Tibial artery (tissue), 4 donors: ENCODE results near the gene MIS18BP1.

Experiments
- DNase-seq, 2 donors: peaks; one replicate each; pipeline ENCODE4 v3.0.0-alpha.2; 2019
- H3K27ac ChIP-seq, 2 donors: fragments of 200-600 bp; sonication (generic) in 1 of 2; 1 replicate in 1 of 2; 2 replicates in 1 of 2; pipeline ENCODE4 v1.5.1; 2018 to 2019; ENCODE audit warnings: mild to moderate bottlenecking in 1 of 2
- H3K27me3 ChIP-seq, 2 donors: fragments of 200-600 bp; sonication (generic) in 1 of 2; one replicate each; pipeline versions ENCODE4 v1.5.1 to v1.6.0; 2016 to 2019
- H3K36me3 ChIP-seq, 3 donors: fragments of 200-600 bp; sonication (generic) in 2 of 3; one replicate each; pipeline ENCODE4 v1.5.1; 2016 to 2019; ENCODE audit warnings: mild to moderate bottlenecking in 2 of 3
- H3K4me1 ChIP-seq, 4 donors: fragments of 200-600 bp; sonication (generic) in 2 of 4; 1 replicate in 3 of 4; 2 replicates in 1 of 4; pipeline ENCODE4 v1.5.1; 2016 to 2019
- H3K4me3 ChIP-seq, 2 donors: fragments of 200-600 bp; sonication (generic) in 1 of 2; 1 replicate in 1 of 2; 2 replicates in 1 of 2; pipeline ENCODE4 v1.5.1; 2018 to 2019; ENCODE audit warnings: mild to moderate bottlenecking in 2 of 2
- H3K9me3 ChIP-seq, 3 donors: fragments of 200-600 bp; sonication (generic) in 1 of 3; one replicate each; pipeline ENCODE4 v1.5.1; 2016 to 2019
- CTCF ChIP-seq, 2 experiments: fragments of 200-600 bp in 1 of 2; fragments of 450-650 bp in 1 of 2; IDR thresholded peaks; one replicate each; pipeline ENCODE4 v1.5.1; 2017 to 2019; ENCODE audit warnings: antibody characterized with exemption in 2 of 2, mild to moderate bottlenecking in 1 of 2, moderate library complexity in 1 of 2
- intact Hi-C: fragments of 100-400 bp; cut with DNase I; formaldehyde crosslinking; loops from one replicate; pipeline ENCODE4 v1.15.0; 2023; ENCODE audit warnings: low total_unique reads

MIS18BP1 gene

GRCh38 chr14:45271858-45272537 lies 19.0 kb upstream of the MIS18BP1 start:
- H3K36me3 ChIP-seq = no peaks in the 10 kb centered on the region
- intact Hi-C loops = no loop called here
- DNase-seq = no peak
- H3K9me3 ChIP-seq = no peaks in the 10 kb centered on the region
- H3K4me3 ChIP-seq = no peak overlapping the region
- TF ChIP-seq CTCF (IDR thresholded peaks at IDR 0.05) = no peak
- H3K4me1 ChIP-seq = peaks cover 0 to 6% (median 0%) of the 10 kb centered on the region in 4 donors
- no peak overlapping the region for H3K27ac ChIP-seq
- H3K27me3 ChIP-seq = no peaks in the 10 kb centered on the region

- H3K4me3 ChIP-seq = no peak overlapping the region
- TF ChIP-seq CTCF (IDR thresholded peaks at IDR 0.05) = no peak
- intact Hi-C loops = no loop called here
- peaks cover 0 to 6% (median 0%) of the 10 kb centered on the region in 4 donors for H3K4me1 ChIP-seq
- no peak overlapping the region for H3K27ac ChIP-seq
- no peak for DNase-seq
- no peaks in the 10 kb centered on the region for H3K9me3 ChIP-seq
- no peaks in the 10 kb centered on the region for H3K36me3 ChIP-seq
- H3K27me3 ChIP-seq = no peaks in the 10 kb centered on the region
These were observed 17.0 kb upstream of the MIS18BP1 start for GRCh38 chr14:45270031-45270430.

- TF ChIP-seq CTCF (IDR thresholded peaks at IDR 0.05) = no peak
- Histone ChIP-seq H3K4me3 (no peak overlapping the region), H3K9me3 (no peaks in the 10 kb centered on the region), H3K4me1 (peaks cover 0 to 6% (median 0%) of the 10 kb centered on the region in 4 donors), H3K27me3 (no peaks in the 10 kb centered on the region), H3K27ac (no peak overlapping the region), H3K36me3 (no peaks in the 10 kb centered on the region)
- DNase-seq = no peak
- intact Hi-C loops = no loop called here
These were observed 14.1 kb upstream of the MIS18BP1 start for GRCh38 chr14:45267071-45267470.

GRCh38 chr14:45262637-45263036 lies 9.6 kb upstream of the MIS18BP1 start:
- Histone ChIP-seq H3K4me3 (no peak overlapping the region), H3K4me1 (peaks cover 0 to 6% (median 0%) of the 10 kb centered on the region in 4 donors), H3K27me3 (no peaks in the 10 kb centered on the region), H3K9me3 (peaks cover 0 to 18% (median 17%) of the 10 kb centered on the region in 3 donors), H3K36me3 (no peaks in the 10 kb centered on the region), H3K27ac (no peak overlapping the region)
- intact Hi-C loops = no loop called here
- DNase-seq = no peak
- TF ChIP-seq CTCF (IDR thresholded peaks at IDR 0.05) = no peak

- TF ChIP-seq CTCF (IDR thresholded peaks at IDR 0.05) = no peak
- H3K36me3 ChIP-seq = no peaks in the 10 kb centered on the region
- peaks cover 0 to 19% (median 17%) of the 10 kb centered on the region in 3 donors for H3K9me3 ChIP-seq
- intact Hi-C loops = no loop called here
- no peaks in the 10 kb centered on the region for H3K27me3 ChIP-seq
- H3K4me3 ChIP-seq = no peak overlapping the region
- no peaks in the 10 kb centered on the region for H3K4me1 ChIP-seq
- no peak for DNase-seq
- H3K27ac ChIP-seq = no peak overlapping the region
These were observed 8.2 kb upstream of the MIS18BP1 start for GRCh38 chr14:45261209-45261608.
